ENCODE data around the gene COMMD3.
A peak's percentile ranks its signal among the peaks of the same experiment; 100 is the strongest.

COMMD3 gene

DNA sequence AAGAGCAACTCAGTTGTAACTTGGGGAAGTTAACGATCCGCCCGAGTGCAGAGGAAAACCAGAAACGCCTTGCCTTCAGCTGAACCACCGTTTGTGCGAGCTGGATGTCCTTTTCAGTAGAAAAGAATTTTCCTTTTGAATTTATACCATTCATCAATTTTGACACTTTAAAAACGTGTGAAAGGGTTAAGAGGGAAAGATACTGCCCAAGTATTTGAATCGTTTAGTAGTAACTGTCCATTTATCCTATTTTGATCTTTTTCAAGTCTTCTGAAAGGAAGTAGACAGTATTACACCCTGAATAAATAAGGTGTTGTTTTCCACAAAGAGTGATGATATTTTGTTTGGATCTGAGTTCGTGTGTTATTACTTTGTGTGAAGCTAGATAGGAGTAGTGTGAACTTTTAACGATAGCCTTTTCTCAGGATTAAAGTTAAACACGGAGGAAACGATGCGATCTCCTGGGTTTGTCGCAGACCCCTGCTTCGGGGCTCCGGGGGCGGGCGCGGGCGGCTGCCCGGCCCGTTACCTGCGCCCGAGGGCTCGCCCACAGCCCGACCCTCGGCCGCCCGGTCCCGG, 3.9 kb downstream of the COMMD3 start:
- DNase-seq (ENCODE audit: low spot score): no peak

DNA sequence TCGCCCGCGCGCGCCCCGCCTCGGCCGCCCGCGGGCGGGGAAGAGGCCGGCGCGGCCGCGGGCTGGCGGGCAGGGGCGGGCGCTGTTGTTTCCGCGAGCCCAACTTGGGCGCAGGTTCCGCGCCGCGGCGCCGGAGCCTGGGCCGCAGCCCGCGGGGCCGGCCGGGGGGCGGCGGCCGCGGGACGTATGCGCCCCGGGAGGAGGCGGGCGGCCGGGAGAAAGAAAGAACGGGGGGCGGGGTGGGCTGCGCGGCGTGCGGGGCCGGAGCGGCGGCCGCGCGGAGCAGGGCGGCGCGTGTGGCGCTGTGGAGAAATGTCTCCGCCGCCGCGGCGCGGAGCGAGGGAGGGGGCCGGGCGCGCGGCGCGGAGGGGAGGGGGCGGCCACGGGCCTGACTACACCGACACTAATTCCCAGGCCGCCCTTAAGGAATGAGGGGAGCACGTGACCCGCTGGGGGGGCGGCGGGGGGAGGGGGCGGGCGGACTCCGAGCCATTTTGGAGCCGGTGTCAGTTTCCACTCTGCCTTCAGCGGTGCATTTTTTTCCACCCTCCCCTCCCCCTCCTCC, 4.5 kb downstream of the COMMD3 start, which contains the start of gene BMI1:
Gene BMI1 (plus strand): TSS at position 509 of the 565 bp plus-strand sequence. CDS start 5,351 bp downstream, outside the sequence.
- peak; percentile 71 for DNase-seq (ENCODE audit: low spot score)

- DNase-seq (ENCODE audit: low spot score): peak; percentile 61
Observed at GRCh38 chr10:22321156-22321923, 5.2 kb downstream of the COMMD3 start.

GRCh38 chr10:22321924-22322640, 5.9 kb downstream of the COMMD3 start:
- DNase-seq (ENCODE audit: low spot score): no peak

DNA sequence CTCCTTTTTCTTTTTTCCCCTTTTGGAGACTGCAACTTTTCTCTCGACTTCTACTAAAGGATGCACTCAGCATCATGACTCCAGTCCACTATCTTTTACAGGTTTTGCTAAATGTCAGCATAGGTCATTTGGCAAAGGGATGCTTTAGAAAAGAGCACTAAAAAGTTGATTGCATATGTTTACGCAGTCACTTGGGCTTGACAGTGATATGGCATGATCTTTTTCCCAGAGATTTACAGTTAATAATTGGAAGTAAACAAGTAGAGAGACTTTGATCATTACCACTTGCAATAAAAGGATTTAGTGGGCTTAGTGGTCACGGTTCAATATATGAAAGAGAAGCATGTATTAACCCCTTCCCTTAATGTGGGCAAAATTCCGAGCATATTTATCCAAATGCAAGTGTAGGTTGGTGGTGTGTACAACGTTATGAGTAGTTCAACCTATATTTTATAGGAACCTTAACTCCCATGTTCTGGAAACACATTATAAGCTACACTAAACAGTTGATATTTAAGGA, 6.5 kb downstream of the COMMD3 start:
- no peak for DNase-seq (ENCODE audit: low spot score)

- DNase-seq (ENCODE audit: low spot score): no peak
Observed at GRCh38 chr10:22323538-22324305, 7.5 kb downstream of the COMMD3 start.

DNA sequence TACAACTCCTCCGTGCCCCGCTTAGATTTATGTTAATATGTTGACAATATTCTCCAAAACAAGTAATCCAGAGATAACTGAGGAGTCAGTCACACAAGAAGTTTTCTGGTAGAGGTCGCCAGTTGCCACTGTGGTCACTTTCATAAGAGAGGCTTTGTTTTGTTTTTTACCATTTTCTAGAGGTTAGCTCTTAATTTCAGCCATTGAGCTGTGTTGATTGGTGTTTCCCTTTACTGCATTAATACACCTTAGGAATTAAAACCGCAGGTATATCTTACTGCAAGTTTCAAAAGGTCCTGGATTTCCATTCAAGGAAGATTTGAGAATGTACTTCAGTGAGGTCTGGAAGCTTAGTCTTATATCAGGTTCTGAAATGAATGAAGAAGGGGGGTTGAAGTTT, 8.2 kb downstream of the COMMD3 start:
- DNase-seq (ENCODE audit: low spot score): no peak

GRCh38 chr10:22324893-22325271, 8.7 kb downstream of the COMMD3 start:
- DNase-seq (ENCODE audit: low spot score): no peak

DNA sequence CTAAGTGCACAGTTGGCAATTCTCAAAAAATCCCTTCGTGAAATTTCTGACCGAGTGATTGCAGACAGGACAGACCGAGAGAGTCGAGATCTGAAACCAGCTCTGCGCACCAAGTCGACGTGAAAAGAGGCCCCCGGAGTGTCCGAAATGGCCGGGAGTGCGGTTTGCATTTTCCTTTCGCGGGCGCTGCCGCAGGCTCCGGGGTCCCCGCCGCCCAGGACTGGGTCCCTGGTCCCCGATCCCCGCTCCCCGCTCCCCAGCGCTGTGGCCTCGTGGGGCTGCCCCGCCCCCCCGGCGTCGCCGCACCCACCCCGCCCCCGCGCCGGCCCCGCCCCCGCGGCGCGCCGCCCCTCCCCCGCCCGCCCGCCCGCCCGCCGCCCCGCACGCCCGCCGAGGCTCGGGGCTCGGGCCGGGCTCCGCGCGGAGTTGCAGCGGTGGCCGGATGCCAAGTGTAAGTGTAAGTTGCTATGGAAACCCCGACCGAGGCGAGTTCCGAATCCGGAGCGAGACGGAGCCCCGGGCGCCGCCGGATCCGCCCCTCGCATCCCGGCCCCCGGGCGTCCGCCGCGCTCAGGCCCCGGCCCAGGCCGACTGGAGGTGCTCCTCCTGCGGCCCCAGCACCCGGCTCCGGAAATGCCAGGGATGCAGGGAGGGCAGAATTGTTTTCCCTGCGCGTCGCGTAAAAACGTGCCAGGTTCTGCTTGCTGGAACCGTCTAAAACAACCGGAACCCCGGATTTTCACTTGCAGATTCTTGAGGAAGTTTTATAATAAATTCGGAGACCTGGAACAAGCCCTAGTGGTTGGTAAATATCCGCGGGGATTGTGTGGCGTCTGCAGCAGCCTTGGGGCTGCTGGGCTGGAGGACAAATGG, 9.3 kb downstream of the COMMD3 start:
- peak; percentile 80 for DNase-seq (ENCODE audit: low spot score)

- no peak for DNase-seq (ENCODE audit: low spot score)
Observed at GRCh38 chr10:22326145-22326702, 10.0 kb downstream of the COMMD3 start.

DNA sequence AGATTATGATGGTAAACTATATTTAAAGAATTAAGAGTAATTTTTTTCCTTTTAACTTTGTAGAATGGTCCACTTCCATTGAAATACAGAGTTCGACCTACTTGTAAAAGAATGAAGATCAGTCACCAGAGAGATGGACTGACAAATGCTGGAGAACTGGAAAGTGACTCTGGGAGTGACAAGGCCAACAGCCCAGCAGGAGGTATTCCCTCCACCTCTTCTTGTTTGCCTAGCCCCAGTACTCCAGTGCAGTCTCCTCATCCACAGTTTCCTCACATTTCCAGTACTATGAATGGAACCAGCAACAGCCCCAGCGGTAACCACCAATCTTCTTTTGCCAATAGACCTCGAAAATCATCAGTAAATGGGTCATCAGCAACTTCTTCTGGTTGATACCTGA, 13.0 kb downstream of the COMMD3 start:
- no peak for DNase-seq (ENCODE audit: low spot score)

DNA sequence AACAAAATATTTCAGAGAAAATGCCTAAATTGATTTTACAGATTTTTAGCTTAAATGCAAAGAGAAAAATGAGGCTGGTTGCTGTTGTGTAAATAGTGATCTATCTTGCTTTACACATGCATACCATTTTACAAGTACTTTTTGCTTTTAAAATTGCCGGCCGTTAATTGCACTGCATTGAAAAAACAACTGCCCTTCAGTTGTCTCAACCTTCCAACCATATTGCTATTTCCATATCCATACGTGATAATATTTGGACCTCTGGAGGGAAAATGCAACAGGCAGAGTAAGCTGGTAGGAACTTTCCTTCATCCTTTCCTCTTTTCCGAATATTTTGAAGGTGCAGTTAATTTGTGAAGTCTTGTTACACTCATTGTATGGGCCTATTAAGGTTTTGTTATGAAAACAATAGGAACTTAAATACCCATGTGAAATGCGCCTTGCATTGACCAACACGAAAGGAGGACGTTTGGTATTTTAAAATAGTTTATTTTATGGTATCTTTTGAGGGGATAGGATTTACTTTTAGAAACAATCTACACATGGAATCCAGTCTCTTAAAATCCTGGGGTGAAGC, 16.0 kb downstream of the COMMD3 start:
- no peak for DNase-seq (ENCODE audit: low spot score)

DNA sequence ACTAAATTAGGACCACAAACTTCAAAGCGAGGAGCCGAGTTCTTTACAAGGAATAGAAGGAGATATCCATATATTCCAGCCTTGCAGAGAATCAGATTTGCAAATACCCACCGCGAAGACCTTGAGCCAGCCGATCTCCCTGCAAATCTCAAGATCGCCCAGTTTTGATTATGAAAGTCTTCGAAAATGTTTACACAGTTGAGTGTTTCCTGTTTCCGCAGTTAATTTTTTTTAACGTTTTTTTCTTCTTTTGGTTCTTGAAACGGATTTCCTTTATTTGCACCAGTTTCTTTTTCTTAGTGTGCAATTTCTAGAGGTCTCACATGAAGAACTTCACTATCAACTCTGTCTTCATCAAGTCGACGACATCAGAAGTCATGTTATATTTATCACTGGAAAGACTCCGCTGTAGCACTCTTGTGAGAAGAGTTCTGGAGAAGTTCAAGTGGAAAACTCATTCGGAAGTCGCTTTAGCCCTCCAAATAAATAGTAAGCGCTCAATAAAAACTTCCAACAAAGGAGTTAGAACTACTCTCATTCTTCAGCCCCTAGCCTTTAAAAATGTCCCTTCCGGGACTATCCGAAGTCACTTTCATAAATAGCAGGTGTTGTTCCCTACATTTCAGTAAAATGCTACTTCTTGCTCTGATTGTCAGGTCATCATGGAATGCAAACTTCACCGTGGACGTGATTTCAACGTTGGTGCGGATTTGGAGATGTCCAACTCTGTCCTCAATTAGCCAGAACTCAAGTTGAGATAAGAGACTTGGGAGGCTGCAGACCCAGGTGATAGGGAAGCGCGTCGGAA, 17.2 kb downstream of the COMMD3 start:
- DNase-seq (ENCODE audit: low spot score): peak; percentile 53

GRCh38 chr10:22333975-22334282, 17.7 kb downstream of the COMMD3 start:
- DNase-seq (ENCODE audit: low spot score): no peak

DNA sequence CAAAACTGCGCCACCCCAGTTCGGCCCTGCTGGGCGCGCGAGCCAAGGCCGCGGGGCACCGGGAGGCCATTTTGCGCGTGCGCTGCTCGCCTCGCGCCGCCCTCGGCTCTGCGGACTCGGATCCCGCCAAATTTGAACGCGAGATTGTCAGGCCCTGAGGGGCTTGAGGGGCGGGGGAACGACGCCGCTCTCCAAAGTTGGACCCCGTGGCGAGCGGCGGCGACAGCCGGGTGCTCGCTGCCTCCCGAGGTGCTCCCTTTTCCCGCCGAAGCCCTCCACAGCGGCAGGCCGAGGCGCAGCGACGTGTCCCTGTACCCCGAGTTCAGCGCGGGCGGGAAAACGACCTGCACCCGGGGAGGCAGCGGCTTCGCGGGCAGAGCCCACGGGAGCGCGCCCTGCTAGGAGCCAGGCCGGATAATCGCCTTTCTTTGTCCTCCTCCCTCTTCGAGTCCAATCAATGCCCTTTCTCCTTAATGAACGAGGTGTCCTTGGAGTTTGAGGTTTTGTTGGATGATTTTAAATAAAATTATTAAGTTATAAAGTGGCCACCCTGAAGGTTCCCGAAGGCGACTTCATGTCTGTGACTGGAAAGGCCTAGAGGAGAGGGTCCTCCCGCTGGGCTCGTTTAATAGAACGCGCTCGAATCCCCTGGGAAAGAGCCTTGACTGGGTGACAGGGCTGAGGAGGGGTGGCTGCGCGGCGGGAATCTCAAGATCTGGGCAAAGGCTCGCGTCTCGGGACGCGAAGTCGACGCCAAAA, 18.4 kb downstream of the COMMD3 start:
- no peak for DNase-seq (ENCODE audit: low spot score)

- peak; percentile 72 for DNase-seq (ENCODE audit: low spot score)
Observed at GRCh38 chr10:22335173-22335933, 19.2 kb downstream of the COMMD3 start.

GRCh38 chr10:22338185-22338900, 22.2 kb downstream of the COMMD3 start:
- DNase-seq (ENCODE audit: low spot score): no peak
